Measurements from ENCODE around the gene PRRG4.

DNA sequence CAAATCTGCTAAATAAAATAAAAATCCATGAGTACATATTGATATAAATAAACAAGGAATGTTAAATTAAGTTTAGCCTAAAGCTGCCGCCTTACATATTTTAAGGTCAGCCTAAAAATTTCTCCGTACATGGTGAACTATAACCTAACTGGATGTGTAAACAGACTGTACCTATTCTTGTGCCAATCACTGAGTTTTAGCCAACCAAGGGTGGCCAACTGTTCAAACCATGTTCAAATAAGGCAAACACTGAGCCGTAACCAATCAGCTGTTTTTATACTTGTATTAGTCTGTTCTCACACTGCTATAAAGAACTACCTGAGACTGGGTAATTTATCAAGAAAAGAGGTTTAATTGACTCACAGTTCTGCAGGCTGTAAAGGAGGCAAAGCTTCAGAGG is 54.3 kb downstream of the PRRG4 start:
- TF ChIP-seq, protein P1, sequence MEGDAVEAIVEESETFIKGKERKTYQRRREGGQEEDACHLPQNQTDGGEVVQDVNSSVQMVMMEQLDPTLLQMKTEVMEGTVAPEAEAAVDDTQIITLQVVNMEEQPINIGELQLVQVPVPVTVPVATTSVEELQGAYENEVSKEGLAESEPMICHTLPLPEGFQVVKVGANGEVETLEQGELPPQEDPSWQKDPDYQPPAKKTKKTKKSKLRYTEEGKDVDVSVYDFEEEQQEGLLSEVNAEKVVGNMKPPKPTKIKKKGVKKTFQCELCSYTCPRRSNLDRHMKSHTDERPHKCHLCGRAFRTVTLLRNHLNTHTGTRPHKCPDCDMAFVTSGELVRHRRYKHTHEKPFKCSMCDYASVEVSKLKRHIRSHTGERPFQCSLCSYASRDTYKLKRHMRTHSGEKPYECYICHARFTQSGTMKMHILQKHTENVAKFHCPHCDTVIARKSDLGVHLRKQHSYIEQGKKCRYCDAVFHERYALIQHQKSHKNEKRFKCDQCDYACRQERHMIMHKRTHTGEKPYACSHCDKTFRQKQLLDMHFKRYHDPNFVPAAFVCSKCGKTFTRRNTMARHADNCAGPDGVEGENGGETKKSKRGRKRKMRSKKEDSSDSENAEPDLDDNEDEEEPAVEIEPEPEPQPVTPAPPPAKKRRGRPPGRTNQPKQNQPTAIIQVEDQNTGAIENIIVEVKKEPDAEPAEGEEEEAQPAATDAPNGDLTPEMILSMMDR (IDR thresholded peaks at IDR 0.05): no peak
- no peak for TF ChIP-seq POLR2AphosphoS5 (IDR thresholded peaks at IDR 0.05)
- TF ChIP-seq POLR2A (IDR thresholded peaks at IDR 0.05): no peak
